NCI-H187 treated with DMSO at 0.1 percent for 48 hours (cell line): ENCODE data around the gene SH2D7.

Source experiments
- DNase-seq: peaks from one replicate; lab custom pipeline; 2025; lab: John Stamatoyannopoulos, UW

The SH2D7 gene

DNA sequence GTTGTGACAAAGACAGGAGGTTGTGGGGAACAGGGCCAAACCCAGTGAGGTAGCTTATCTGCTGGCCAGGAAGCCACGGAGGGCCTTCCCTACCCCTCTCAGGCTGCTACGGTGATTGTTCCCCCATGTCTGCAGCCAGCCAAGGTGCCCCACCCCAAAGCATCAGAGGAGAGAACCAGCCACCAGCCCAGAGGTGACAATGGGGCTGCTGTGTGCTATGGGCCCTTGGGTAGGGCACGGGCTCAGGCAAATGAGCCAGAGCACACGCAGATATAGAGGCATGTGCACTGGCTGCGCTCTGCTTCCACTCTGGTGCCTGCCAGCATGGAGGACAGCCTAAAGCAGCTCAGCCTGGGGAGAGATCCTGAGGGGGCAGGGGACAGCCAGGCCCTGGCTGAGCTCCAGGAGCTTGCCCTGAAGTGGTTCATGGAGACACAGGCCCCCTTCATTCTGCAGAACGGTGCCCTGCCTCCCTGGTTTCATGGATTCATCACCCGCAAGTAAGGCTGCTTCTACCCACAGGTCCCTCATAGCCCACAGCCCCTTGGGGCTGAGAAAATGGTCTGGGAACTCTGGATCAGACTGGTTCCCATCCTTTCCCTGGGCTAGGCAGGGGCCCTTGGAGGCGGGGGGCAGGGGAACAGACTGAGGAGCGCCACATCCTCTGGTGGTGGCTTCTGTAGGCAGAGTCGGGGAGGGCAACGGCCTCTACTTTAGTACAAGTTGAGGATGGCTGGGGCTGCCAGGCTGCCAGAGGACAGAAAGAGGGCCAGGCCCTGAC is at the start of gene SH2D7:
Gene SH2D7, plus strand, starts transcription at position 301 of the 781 bp plus-strand sequence. Its CDS starts 24 bp downstream, at position 325.
- no peak for DNase-seq

- no peak for DNase-seq
Observed at GRCh38 chr15:78044407-78045155, 47.8 kb upstream of the SH2D7 start.

DNA sequence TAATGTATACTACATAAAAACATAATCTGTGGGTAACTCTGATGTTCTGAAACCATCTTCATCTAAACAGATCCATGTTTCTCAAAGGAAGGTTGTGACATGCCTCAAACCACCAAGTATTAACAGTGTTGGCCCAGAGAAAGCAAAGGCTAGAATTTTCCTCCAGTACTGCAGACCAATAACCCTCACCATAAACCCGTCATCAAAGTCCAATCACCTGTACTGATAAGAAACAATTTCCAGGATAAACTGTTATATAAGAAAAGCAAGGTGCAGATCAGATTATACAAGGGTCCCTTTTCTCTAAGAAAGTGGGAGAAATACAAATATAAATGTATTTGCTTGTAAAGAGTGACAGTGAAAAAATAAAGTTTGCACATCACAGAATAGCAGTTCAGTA is 47.2 kb upstream of the SH2D7 start:
- DNase-seq: no peak

GRCh38 chr15:78046796-78047341 is 45.5 kb upstream of the SH2D7 start:
- no peak for DNase-seq

DNA sequence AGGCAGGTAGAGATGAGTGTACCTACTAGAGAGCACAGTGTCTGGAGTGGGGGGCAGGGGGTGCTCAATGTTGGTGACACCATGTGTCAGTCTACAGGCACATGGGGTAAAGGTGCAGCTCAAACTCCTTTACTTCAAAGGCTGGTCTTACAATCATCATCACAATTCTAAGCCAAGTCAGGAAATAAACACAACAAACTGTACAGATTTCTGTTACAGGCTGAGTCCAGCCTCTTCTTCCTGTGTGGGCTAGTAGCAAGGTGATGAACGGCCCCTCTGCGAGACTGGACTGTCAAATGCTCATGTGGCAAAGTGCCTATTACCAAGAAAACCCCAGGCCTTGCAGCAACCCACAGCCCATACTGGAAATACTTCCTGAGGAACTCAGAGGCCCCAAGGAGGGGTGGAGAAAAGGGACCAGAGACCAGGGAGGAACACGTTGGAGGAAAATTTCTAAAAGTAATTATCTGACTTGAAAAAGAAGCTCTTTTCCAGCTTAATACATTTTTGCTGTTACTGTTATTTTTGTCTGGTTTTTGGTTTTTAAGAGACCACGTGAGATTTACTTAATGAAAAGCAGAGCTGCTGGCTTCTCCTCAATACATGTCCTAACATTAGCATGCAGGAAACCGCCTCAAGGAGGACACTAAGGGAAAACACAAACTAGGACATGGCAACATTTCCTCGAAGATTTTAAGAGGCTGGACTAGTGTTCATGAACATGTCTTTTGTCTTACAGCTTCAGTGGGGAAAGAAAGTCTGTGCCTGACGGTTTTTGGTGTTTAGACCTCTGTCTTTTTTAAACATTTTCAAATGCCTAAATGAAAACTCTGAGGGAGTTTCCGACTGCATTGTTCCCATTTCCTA is 44.4 kb upstream of the SH2D7 start:
- DNase-seq: no peak

DNA sequence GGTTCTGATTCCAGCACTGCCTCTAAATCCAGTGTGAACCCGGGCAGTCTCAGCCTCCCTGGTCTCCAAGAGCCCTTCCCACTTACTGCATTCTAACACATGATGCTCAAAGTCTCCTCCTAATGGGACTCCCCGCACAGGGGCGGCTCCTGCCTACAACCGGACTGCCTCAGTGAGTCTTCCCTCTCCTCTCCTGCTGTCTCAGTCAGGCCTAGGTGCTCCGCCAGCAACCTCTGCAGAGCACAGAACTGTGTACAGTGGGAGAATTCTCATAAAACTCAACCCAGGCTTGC is 43.8 kb upstream of the SH2D7 start:
- DNase-seq: no peak

- no peak for DNase-seq
Observed at GRCh38 chr15:78049691-78050440, 42.5 kb upstream of the SH2D7 start.

GRCh38 chr15:78050441-78050809 is 41.9 kb upstream of the SH2D7 start:
- DNase-seq: no peak

DNA sequence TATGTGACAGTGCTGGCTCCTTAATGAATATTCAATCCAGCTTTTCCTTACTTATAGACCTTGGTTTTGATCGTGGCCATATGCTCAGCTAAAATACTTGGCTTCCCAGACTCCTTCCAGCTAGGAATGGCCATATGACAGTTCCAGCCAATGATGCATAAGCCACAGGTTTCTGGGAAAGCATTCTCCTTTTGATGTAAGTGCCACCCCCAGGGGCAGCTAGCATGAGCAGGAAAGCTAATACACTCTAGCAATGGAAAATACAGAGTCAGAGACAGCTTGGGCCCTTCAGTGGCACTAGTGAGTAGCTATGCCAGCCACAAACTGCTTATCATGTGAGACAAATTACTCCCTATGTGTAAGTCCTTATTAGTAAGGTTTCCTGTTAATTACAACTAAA is 41.5 kb upstream of the SH2D7 start:
- DNase-seq: no peak

DNA sequence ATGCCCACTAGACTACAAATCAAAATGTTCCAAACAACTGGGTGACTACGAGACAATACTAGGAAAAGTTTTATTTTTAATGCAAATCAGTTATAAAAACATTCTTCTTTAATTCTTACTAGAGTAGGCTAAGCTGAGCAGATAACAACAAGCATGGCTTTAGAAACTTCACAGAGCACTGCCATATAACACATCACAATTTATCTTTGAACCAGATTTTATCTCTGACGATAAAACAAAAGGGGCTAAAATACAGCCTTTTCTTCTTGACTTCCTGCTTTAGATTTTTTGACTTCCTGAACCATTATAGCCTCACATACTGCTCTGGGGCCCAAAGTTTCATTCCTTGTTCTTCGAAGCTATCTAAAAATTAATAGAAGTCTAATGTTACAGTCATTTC is 40.8 kb upstream of the SH2D7 start:
- no peak for DNase-seq

GRCh38 chr15:78052001-78052401 is 40.4 kb upstream of the SH2D7 start:
- DNase-seq: no peak

DNA sequence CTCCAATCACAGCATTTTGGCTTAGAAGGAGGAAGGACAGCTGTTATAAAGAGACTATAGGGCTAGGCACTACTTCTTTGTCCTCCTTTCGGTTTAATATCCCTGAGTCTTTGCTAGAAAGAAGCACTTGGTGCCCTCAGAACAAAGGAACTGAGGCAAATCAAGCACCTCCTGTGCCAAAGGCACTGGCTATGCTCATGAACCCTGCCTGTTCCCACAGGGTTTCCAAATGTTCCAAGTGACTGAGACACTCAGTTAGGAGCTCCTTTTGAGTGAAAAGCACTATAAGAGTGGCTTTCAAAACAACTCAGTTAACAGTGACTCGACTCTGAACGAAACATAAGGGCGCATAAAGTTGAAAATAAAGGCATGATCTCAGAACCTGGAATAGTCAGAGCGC is 39.8 kb upstream of the SH2D7 start:
- no peak for DNase-seq

- no peak for DNase-seq
Observed at GRCh38 chr15:78054518-78054917, 37.8 kb upstream of the SH2D7 start.

DNA sequence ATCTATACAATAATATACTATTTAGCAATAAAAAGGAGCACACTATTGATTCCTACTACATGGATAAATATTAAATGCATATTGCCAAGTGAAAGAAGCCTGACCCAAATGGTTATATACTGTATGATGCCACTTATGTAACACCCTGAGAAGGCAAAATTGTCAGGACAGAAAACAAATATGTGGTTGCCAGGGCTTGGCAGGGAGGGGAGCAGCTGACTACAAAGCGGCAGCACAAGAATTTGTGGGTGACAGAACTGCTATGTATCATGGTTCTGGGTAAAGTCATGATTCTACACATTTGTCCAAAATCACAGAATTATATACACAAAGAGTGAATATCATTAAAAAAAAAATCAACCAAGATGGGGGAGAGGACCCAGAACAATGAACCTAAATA is 37.4 kb upstream of the SH2D7 start:
- DNase-seq: no peak

DNA sequence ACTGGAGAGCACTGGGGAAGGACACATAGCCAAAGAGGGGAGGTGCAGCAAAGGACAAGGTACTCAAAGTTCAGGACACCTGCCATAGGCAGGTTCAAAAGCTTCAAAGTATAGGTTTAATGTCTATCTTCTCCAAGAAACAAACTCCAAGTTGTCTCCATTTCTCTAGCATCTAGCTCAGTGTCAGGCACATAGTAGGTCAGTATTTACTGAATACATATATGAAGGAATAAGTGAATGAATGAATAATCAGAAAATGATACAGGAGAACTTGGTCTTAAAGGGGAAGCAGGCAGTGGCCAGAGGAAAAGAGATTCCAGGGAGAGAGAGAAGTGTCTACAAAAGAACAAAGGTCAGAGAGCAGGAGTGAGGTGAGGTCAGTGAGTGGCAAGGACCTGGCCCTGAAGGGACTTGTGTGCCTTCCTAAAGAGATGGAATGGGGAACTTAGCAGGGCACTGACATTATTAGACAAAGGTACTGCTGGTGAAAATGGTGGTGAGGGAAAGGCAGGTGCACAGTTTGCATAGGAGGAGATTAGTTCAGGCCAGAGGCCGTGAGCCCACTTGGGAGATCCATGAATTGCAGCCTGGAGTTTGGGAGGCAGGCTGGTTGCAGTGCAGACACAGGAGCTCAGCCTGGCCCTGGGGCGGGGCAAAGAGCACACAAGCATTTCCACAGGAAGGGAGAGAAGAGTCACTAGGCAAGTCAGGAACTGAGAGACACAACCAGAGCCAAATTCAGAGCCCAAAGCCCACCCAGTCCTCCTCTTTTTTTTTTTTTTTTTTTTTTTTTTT is 36.2 kb upstream of the SH2D7 start:
- no peak for DNase-seq

GRCh38 chr15:78056714-78057269 is 35.6 kb upstream of the SH2D7 start:
- DNase-seq: no peak

DNA sequence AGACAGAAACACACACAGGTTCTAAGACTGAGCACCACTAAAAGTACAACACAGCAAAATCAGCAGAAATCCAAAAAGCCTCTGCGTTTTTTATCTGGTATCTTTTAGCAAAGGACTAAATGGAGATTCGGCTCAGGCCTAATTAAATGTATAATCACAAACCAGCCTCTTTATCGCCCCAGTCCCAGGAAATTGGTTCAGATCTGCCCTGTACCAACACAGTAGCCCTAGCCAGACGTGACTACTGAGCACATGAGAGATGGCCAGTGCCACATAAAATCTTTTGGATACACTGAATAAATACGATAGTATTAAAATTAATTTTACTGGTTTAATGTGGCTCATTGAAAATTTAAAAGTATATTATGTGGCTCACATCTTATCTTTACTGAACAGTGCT is 34.6 kb upstream of the SH2D7 start:
- no peak for DNase-seq

- DNase-seq: no peak
Observed at GRCh38 chr15:78058401-78058935, 33.9 kb upstream of the SH2D7 start.

GRCh38 chr15:78059110-78059839 is 33.1 kb upstream of the SH2D7 start:
- no peak for DNase-seq

DNA sequence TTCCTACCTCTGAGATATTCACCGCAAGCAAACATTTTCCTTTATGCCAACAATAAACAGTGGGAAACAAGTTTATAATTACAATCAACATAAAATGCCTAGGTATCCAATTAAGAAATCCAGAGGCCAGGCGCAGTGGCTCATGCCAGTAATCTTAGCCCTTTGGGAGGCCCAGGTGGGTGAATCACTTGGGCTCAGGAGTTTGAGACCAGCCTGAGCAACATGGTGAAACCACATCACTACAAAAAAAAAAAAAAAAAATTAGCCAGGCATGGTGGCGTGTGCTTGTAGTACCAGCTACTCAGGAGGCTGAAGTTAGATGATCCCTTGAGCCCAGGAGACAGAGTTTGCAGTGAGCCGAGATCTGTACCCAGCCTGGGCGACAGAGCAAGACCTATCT is 32.1 kb upstream of the SH2D7 start:
- no peak for DNase-seq
